Astrocyte (in vitro differentiated cells and primary cell): ENCODE data around the gene DUSP3. TPM values are rescaled to one million over a fixed set of nuclear protein-coding genes. Genes with fewer than 3 reads are reported as not detected.

ENCODE experiments used
- DNase-seq: peaks from one replicate; pipeline ENCODE4 v3.0.0-alpha.2; 2010; ENCODE audit warnings: low read depth
- FAIRE-seq: peaks from 2 replicates; lab custom pipeline; 2011; peaks lifted over from hg19 to GRCh38; lab: Jason Lieb, UNC
- H2AFZ ChIP-seq: 2 replicates; pipeline ENCODE4 v1.6.0; 2012; ENCODE audit warnings: low read depth, low read length, inconsistent platforms
- H3K27ac ChIP-seq: 2 replicates; pipeline ENCODE4 v1.5.1; 2011; ENCODE audit warnings: low read depth, low read length, inconsistent platforms
- H3K27me3 ChIP-seq: 2 replicates; pipeline ENCODE4 v1.6.0; 2011; ENCODE audit warnings: low read length, inconsistent platforms; ENCODE audit not compliant: insufficient read depth
- H3K36me3 ChIP-seq: 2 replicates; pipeline ENCODE4 v1.5.1; 2011; ENCODE audit warnings: low read length, inconsistent platforms; ENCODE audit not compliant: insufficient read depth
- H3K4me1 ChIP-seq: 2 replicates; pipeline ENCODE4 v1.5.1; 2011; ENCODE audit warnings: low read length, inconsistent platforms; ENCODE audit not compliant: insufficient read depth
- H3K4me2 ChIP-seq: 2 replicates; pipeline ENCODE4 v1.6.0; 2012; ENCODE audit warnings: low read length, inconsistent platforms
- H3K4me3 ChIP-seq: 2 replicates; pipeline ENCODE4 v1.5.1; 2011; ENCODE audit warnings: low read depth, mild to moderate bottlenecking, low read length, inconsistent platforms; ENCODE audit not compliant: insufficient read depth
- H3K79me2 ChIP-seq: 2 replicates; pipeline ENCODE4 v1.6.0; 2012; ENCODE audit warnings: mild to moderate bottlenecking, low read length, inconsistent platforms; ENCODE audit not compliant: insufficient read depth
- H3K9ac ChIP-seq: 2 replicates; pipeline ENCODE4 v1.6.0; 2012; ENCODE audit warnings: mild to moderate bottlenecking, low read length, inconsistent platforms
- H3K9me3 ChIP-seq: 2 replicates; pipeline ENCODE4 v1.5.1; 2012; ENCODE audit warnings: low read depth, mild to moderate bottlenecking, low read length, inconsistent platforms; ENCODE audit not compliant: insufficient read depth
- H4K20me1 ChIP-seq: 2 replicates; pipeline ENCODE4 v1.6.0; 2012; ENCODE audit warnings: low read length, inconsistent platforms; ENCODE audit not compliant: insufficient read depth
- H3K27ac Mint-ChIP-seq: one replicate; pipeline ENCODE4 v1.8.0; 2021; ENCODE audit warnings: mild to moderate bottlenecking, mixed read lengths; ENCODE audit not compliant: unreplicated experiment
- H3K27me3 Mint-ChIP-seq: one replicate; pipeline ENCODE4 v1.8.0; 2021; ENCODE audit warnings: low read depth, mixed read lengths; ENCODE audit not compliant: unreplicated experiment
- H3K36me3 Mint-ChIP-seq: one replicate; pipeline ENCODE4 v1.8.0; 2021; ENCODE audit warnings: low read depth, mixed read lengths; ENCODE audit not compliant: unreplicated experiment
- H3K4me1 Mint-ChIP-seq: one replicate; pipeline ENCODE4 v1.8.0; 2021; ENCODE audit warnings: low read depth, mixed read lengths; ENCODE audit not compliant: unreplicated experiment
- H3K4me3 Mint-ChIP-seq: one replicate; pipeline ENCODE4 v1.8.0; 2021; ENCODE audit warnings: mild to moderate bottlenecking, moderate library complexity, mixed read lengths; ENCODE audit not compliant: unreplicated experiment
- H3K9me3 Mint-ChIP-seq: one replicate; pipeline ENCODE4 v1.8.0; 2021; ENCODE audit warnings: mild to moderate bottlenecking, mixed read lengths; ENCODE audit not compliant: unreplicated experiment
- CTCF ChIP-seq: IDR thresholded peaks from 2 replicates; pipeline ENCODE4 v1.5.1; 2011; ENCODE audit warnings: low read depth, mild to moderate bottlenecking, inconsistent platforms, low read length, moderate library complexity; ENCODE audit not compliant: insufficient read depth
- EZH2 ChIP-seq: IDR thresholded peaks from 2 replicates; pipeline ENCODE4 v1.6.1; 2012; ENCODE audit warnings: mild to moderate bottlenecking, low read length, inconsistent platforms; ENCODE audit not compliant: insufficient read depth
- total RNA-seq: library from RNA; stranded (reverse); gene quantifications from 2 replicates; pipeline ENCODE4 v1.2.1, GENCODE V29; 2021

Gene DUSP3
- total RNA-seq, 1 donor from 2014 or later = 71.6 TPM

GRCh38 chr17:43766413-43767052 is 12.2 kb downstream of the DUSP3 start:
- Mint-ChIP-seq H3K36me3 (peaks cover 10% of the 10 kb centered on the region), H3K9me3 (no peaks in the 10 kb centered on the region), H3K27ac (no peak overlapping the region), H3K4me3 (no peak overlapping the region), H3K27me3 (peaks cover 2% of the 10 kb centered on the region), H3K4me1 (no peaks in the 10 kb centered on the region)
- H3K4me3 ChIP-seq = no peak overlapping the region
- H3K36me3 ChIP-seq = peaks cover 14% of the 10 kb centered on the region
- H3K27me3 ChIP-seq = no peaks in the 10 kb centered on the region
- no peak overlapping the region for H2AFZ ChIP-seq
- no peak for FAIRE-seq
- H3K9ac ChIP-seq = no peak overlapping the region
- H3K79me2 ChIP-seq = no peaks in the 10 kb centered on the region
- H3K4me2 ChIP-seq = no peak overlapping the region
- TF ChIP-seq CTCF = peak; percentile 85
- no peak for TF ChIP-seq EZH2
- no peak overlapping the region for H3K27ac ChIP-seq
- peak; percentile 14 for DNase-seq
- H4K20me1 ChIP-seq = peaks cover 16% of the 10 kb centered on the region
- H3K9me3 ChIP-seq = no peaks in the 10 kb centered on the region
- no peaks in the 10 kb centered on the region for H3K4me1 ChIP-seq

DNA sequence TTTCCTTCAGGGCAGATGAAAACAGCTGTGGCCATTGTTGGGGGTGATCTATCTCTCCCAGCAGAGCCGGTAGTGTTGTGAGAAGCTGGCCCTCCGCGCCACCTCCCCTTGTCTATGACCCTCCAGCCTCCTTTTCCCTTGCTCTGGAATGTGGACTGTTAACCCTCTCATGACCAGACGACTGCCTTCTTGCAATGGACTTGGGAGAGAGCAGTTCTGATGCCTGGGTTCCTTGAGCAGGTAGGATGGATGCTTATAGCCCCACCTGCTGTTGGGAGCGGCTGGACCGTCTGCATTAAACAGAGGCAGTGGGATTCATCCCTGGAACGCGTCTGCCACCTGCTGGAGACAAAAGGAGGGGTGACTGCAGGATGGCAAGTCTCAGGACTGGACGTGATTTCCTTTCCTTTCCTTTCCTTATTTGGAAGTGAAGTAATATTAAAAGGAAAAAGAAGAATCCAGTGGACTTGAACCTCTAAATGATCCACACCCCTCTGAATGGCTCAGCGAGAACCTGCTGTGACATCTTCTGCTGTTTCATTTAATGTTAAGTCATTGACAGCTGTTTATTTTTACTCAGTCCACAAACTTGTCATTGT is 18.4 kb downstream of the DUSP3 start:
- H3K27ac Mint-ChIP-seq = no peak overlapping the region
- DNase-seq = peak; percentile 63

More for the DNA sequence above, 18.4 kb downstream of the DUSP3 start:
- Histone ChIP-seq H3K4me3 (no peak overlapping the region), H3K36me3 (no peaks in the 10 kb centered on the region), H3K9ac (no peak overlapping the region), H3K27ac (no peak overlapping the region), H2AFZ (no peak overlapping the region), H3K4me1 (peaks cover 4% of the 10 kb centered on the region), H3K27me3 (peaks cover 40% of the 10 kb centered on the region), H3K79me2 (no peaks in the 10 kb centered on the region), H3K9me3 (no peaks in the 10 kb centered on the region), H4K20me1 (no peaks in the 10 kb centered on the region), H3K4me2 (no peak overlapping the region)
- peak; percentile 88 for FAIRE-seq
- Mint-ChIP-seq H3K4me1 (peaks cover 7% of the 10 kb centered on the region), H3K4me3 (no peak overlapping the region), H3K36me3 (no peaks in the 10 kb centered on the region), H3K27me3 (peaks cover 37% of the 10 kb centered on the region), H3K9me3 (no peaks in the 10 kb centered on the region)
- TF ChIP-seq EZH2 (no peak), CTCF (peak; percentile 100)
